GM19468 (cell line): Measurements from ENCODE around the gene PGLYRP2.
"Not testable (repeated sequence)": the region's sequence is repeated elsewhere in the genome, so short reads cannot be mapped to it uniquely, and the experiment has no call there.

Experiments
- ATAC-seq: cut with Tn5 transposase; IDR thresholded peaks from one replicate; pipeline ENCODE4 v1.9.1; 2021; ENCODE audit warnings: mild to moderate bottlenecking, moderate library complexity, moderate number of reproducible peaks; ENCODE audit not compliant: unreplicated experiment; ENCODE audit errors: extremely low read depth

The PGLYRP2 gene

GRCh38 chr19:15488489-15489226 lies 9.4 kb upstream of the PGLYRP2 start:
- no peak for ATAC-seq

DNA sequence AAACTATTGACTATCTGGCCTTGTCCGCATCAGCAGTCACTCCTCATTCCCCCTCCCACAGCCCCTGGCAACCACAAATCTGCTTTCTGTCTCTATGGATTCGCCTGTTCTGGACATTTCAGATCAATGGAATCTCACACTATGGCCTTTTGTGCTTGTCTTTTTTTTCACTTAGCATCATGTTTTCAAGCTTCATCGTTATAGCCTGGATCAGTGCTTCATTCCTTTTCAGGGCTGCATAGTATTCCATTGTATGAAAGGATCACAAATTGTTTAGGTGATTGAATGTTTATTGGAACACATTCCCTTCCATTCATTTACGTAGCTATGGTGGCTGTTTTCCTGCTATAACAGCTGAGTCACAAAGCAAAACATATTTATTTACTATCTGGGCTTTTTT lies 7.7 kb upstream of the PGLYRP2 start:
- no peak for ATAC-seq

GRCh38 chr19:15485768-15486167 lies 6.5 kb upstream of the PGLYRP2 start:
- not testable (repeated sequence) for ATAC-seq

- ATAC-seq: not testable (repeated sequence)
Measured at GRCh38 chr19:15480996-15481395, 1.7 kb upstream of the PGLYRP2 start.

DNA sequence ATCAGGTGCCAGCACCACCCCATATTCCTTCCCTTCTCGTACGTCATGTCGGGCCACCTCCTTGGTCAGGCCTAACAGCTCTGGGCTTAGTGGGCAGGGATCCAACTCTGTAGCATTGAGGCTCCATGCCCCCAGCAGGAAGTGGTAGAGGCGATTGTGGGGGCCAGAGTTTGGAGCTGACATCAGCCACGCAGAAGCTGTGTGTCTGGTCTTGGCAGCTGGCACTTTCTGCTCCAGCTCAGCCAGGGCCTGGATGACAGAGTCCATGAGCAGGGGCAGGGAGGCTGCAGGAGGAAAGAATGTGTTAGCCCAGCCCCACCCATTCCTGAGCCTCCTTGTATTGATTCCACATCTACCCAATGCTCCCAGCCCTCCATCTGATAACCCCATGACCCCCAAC lies 3.0 kb downstream of the PGLYRP2 start:
- no peak for ATAC-seq

DNA sequence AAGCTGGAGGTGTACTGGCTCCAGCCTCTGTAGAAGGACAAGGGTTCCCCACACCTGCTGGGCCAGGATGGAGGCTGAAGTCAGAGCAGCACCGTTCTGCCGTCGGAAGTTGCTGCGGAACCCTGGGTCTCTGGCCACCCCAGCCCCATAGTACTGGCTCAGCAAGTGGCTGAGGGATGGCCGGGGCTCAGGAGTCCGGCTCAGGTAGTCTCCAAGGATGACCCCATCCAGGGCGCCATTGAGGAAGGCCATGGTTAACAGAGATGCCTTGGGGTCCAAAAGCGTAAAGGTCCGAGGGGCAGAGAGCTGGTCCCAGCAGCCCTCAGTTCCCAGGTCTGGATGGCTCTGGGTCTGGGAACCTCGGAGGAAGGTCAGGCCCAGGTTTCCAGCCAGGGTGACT lies 3.7 kb downstream of the PGLYRP2 start:
- no peak for ATAC-seq

- no peak for ATAC-seq
Measured at GRCh38 chr19:15475169-15475568, 4.1 kb downstream of the PGLYRP2 start.

DNA sequence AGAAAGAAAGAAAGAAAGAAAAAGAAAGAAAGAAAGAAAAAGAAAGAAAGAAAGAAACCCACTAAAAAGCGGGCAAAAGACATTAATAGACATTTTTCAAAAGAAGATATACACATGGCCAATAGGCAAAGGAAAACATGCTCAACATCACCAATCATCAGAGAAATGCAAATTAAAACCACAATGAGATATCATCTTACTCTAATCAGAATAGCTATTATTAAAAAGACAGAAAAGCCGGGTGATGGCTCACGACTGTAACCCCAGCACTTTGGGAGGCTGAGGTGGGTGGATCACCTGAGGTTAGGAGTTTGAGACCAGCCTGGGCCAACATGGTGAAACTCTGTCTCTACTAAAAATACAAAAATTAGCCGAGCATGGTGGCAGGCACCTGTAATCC lies 5.5 kb downstream of the PGLYRP2 start:
- ATAC-seq: not testable (repeated sequence)

- ATAC-seq: no peak
Measured at GRCh38 chr19:15471639-15472101, 7.6 kb downstream of the PGLYRP2 start.

DNA sequence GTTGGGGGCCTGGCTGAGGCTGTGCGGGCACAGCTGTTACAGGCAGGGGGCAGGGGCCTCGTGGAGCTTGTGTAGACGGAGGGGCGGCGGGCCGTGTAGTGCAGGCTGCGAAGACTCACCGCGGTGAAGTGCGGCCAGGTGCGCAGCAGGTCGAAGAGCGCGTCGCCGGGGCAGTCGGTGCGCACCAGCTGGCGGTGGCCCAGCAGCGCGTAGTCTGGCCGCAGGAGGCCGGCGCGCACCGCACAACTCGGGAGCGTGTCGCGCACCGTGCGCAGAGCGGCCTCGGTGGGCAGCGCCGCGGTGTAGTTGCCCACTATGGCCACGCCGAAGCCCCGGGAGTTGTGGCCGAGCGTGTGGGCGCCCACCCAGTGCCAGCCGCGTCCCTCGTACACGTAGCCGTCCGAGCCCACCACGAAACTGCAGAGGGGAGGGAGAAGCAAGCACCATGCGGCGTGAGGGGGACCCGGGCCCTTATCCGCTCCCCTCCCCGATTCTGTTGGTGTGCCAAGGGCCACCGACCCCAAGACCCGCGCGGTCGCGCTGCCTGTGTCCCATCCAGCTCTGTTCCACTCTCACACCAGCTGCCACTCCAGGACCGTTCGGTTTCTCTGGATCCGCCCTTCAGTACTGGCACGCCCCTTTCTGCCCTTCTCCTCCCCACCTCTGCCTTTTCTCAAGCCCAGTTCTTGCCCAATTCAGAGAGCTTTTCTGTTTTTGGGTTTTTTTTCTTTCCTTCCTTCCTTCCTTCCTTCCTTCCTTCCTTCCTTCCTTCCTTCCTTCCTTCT lies 9.6 kb downstream of the PGLYRP2 start:
- no peak for ATAC-seq

DNA sequence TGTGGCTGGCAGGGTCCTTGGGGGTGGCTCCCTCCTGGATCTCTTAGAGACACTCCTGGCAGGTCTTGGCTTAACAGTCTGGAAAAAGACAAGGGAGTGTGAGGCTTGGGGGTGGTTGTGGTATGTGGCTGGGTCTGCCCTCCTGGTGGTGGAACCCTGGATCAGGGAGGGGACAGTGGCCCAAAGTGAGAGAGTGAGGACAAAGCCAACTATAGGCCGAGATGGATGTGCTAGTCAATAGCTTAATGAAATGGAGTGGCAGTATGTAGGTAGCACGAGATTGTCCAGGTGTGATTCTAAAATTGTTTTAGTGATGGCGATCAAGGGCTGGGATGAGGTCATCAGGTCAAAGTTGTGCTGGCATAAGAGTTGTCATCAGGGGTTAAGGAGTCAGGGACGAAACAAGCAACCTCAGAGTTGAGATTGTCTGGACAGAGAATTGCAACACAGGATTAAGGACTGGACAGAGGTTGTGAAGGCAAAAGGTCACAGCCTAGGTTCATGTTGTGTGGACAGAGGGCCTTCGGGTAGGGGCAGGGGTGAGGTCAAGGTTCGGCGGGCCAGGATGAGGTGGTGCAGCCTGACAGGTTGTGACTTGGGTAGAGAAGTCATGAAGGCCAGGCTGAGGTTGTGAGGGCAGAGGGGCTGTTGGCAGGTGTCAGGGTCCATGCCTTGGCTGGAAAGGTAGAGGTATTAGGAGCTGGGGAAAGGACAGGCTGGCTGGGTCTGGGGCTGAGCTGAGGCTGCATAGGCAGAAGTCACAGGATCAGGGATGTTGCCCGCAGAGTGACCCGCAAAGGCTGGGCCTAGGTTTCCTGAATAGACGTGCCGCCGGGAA lies 10.4 kb downstream of the PGLYRP2 start:
- ATAC-seq: no peak

GRCh38 chr19:15467734-15468214 lies 11.5 kb downstream of the PGLYRP2 start:
- ATAC-seq: no peak

GRCh38 chr19:15466851-15467733 lies 12.2 kb downstream of the PGLYRP2 start:
- ATAC-seq: peak; percentile 42

DNA sequence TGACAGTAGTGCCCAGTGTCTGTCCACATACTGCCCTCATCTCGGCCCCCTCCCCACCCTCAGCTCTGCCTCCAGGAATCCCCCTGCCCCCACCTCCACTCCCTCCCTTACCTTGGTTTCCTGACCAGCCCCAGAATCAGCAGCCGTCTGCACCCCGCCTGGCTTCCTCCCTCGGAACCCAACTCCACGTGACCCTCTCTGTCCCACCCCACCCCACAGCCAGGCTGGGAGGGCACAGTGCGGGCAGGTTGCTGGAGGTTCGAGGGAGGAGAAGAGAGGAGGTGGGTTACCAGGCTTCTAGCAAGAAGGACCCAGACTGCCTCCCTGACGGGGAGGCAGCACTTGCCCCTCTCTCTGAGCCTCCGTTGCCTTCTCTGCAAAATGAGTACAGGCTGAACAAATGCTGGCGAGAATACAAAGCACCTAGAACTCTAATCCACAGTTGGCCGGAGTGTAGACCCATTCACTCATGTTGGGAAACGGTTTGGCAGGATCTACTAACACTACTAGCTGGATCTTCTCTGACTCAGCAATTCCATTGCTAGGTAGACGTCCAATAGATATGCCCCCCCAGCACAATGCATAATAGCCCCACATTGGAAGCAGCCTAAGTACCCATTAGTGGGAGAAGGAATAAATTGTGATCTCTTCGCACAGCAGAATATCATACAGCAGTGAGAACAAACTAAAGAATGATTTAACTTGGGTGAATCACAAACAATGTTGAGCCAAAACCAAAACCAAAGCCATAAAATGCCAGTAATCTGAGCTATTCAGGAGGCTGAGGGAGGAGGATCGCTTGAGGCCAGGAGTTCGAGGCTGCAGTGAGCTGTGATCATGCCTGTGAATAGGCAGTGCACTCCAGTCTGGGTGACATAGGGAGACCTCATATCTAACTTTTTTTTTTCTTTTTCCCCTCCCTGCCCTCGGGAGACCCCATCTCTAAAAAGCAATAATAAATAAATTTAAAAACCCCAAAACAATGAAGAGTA lies 14.6 kb downstream of the PGLYRP2 start, which contains the start of gene RASAL3:
RASAL3 (minus strand) TSS at position 151 of the 992 bp plus-strand sequence. CDS start 186 bp downstream, outside the sequence.
- no peak for ATAC-seq

DNA sequence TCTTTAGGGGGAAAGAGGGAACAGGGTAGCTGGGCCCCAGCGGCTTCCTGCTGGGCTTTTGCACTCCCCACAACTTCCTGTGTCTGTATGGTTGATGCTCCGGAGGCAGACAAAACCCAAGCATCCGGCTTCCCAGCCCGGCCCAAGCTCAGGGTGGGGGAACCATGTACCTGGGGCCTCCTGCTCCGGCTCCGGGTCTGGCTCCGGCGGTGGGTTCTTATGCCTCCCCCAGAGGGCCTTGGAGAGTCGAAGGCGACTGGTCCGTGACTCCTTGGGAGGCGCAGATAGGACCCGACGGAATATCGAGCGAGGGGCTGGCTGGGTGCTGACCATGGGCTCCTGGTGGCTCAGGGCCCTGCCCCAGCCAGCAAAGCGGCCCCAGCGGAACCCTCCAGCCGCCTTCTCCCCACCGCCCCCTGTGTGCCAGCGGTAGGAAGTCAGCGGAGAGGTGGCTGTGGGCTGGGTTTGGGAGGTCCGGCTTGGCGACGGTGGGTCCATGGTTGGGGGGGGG lies 15.4 kb downstream of the PGLYRP2 start:
- no peak for ATAC-seq

GRCh38 chr19:15461694-15462093 lies 17.6 kb downstream of the PGLYRP2 start:
- no peak for ATAC-seq

GRCh38 chr19:15457701-15458484 lies 21.4 kb downstream of the PGLYRP2 start:
- no peak for ATAC-seq
